HCT116 (cell line): ENCODE measurements around the gene GRHL3. TPM values are rescaled to one million over a fixed set of nuclear protein-coding genes. Genes with fewer than 3 reads are reported as not detected.

ENCODE experiments used
- ATAC-seq: fragments of 200-7000 bp; cut with Tn5 transposase; 2 replicates; pipeline ENCODE4 v1.9.1; 2020; ENCODE audit warnings: mild to moderate bottlenecking, moderate library complexity
- BruUV-seq: library from RNA; stranded (reverse); fragments of 400-500 nt; replicated peaks from 2 replicates; lab custom pipeline; 2021; lab: Mats Ljungman, UMichigan
- CTCF ChIA-PET: fragments of 300-600 bp; sonication (Branson Sonifier 250); formaldehyde crosslinking; loops from one replicate; lab custom pipeline; 2021; ENCODE audit warnings: antibody characterized with exemption; lab: Charles Lee
- POLR2A ChIA-PET: fragments of 300-600, 350-600 bp; sonication (Branson Sonifier 250); formaldehyde crosslinking; loops from one replicate; lab custom pipeline; 2021; ENCODE audit warnings: antibody characterized with exemption; lab: Charles Lee
- RAD21 ChIA-PET, 2 experiments: fragments of 300-600 bp; sonication (Branson Sonifier 250); formaldehyde crosslinking; loops; one replicate each; lab custom pipeline; 2023; ENCODE audit warnings: low total read pairs in 2 of 2; ENCODE audit not compliant: uncharacterized antibody in 2 of 2, unreplicated experiment in 2 of 2, low non-redundant PET in 1 of 2; lab: Charles Lee
- DNase-seq: peaks from one replicate; pipeline ENCODE4 v3.0.0-alpha.2; 2010; ENCODE audit warnings: low read depth, low spot score
- H2AFZ ChIP-seq: fragments of 200-600 bp; shearing (Covaris generic), sonication (generic); 2 replicates; pipeline ENCODE4 v1.6.1; 2017; ENCODE audit warnings: low read depth, mixed run types, mixed read lengths, antibody characterized with exemption, low read length; ENCODE audit not compliant: poor library complexity, severe bottlenecking
- H3K27ac ChIP-seq: 2 replicates; pipeline ENCODE4 v1.5.1; 2012; ENCODE audit warnings: low read depth, low read length
- H3K27me3 ChIP-seq: fragments of 200-600 bp; sonication (generic); 2 replicates; pipeline ENCODE4 v1.6.1; 2016; ENCODE audit warnings: mixed run types, low read length, mixed read lengths; ENCODE audit not compliant: insufficient read depth
- H3K36me3 ChIP-seq, 2 experiments: fragments of 200-500 bp in 1 of 2; fragments of 200-600 bp in 1 of 2; sonication (Bioruptor generic) in 1 of 2; sonication (generic) in 1 of 2; 2 replicates each; pipeline versions ENCODE4 v1.5.1 to v1.6.1; 2014 to 2016; ENCODE audit warnings: low read length in 2 of 2, inconsistent platforms in 1 of 2, mixed read lengths in 1 of 2, mixed run types in 1 of 2; ENCODE audit not compliant: insufficient read depth in 2 of 2, control insufficient read depth in 1 of 2
- H3K4me1 ChIP-seq, 2 experiments: fragments of 200-600 bp in 1 of 2; sonication (generic) in 1 of 2; 2 replicates each; pipeline versions ENCODE4 v1.5.1 to v1.6.1; 2012 to 2017; ENCODE audit warnings: low read length in 2 of 2, inconsistent platforms in 1 of 2, mild to moderate bottlenecking in 1 of 2, mixed read lengths in 1 of 2, mixed run types in 1 of 2, moderate library complexity in 1 of 2; ENCODE audit not compliant: insufficient read depth in 2 of 2, control insufficient read depth in 1 of 2
- H3K4me2 ChIP-seq: fragments of 200-600 bp; sonication (generic); 2 replicates; pipeline ENCODE4 v1.6.1; 2017; ENCODE audit warnings: mixed run types, low read length, mixed read lengths
- H3K4me3 ChIP-seq, 2 experiments: fragments of 200-600 bp in 1 of 2; sonication (generic) in 1 of 2; replicated peaks in 1 of 2; 2 replicates each; pipeline ENCODE4 v1.5.1; 2011 to 2016; ENCODE audit warnings: low read length in 2 of 2, control low read depth in 1 of 2, low read depth in 1 of 2, mild to moderate bottlenecking in 1 of 2, mixed read lengths in 1 of 2, mixed run types in 1 of 2
- H3K79me2 ChIP-seq: fragments of 200-600 bp; sonication (generic); 2 replicates; pipeline ENCODE4 v1.6.1; 2017; ENCODE audit warnings: mild to moderate bottlenecking, mixed run types, low read length, moderate library complexity, mixed read lengths; ENCODE audit not compliant: insufficient read depth
- H3K9ac ChIP-seq: fragments of 200-600 bp; sonication (generic); 2 replicates; pipeline ENCODE4 v1.6.1; 2016; ENCODE audit warnings: low read length, mixed read lengths
- H3K9me2 ChIP-seq: fragments of 200-600 bp; sonication (generic), shearing (Covaris generic); 2 replicates; pipeline ENCODE4 v1.6.1; 2017; ENCODE audit warnings: mixed run types, mild to moderate bottlenecking, moderate library complexity; ENCODE audit not compliant: insufficient read depth
- H3K9me3 ChIP-seq, 2 experiments: fragments of 200-500 bp in 1 of 2; fragments of 200-600 bp in 1 of 2; sonication (Bioruptor generic) in 1 of 2; sonication (generic) in 1 of 2; 2 replicates each; pipeline ENCODE4 v1.6.1; 2014 to 2017; ENCODE audit warnings: low read length in 2 of 2, mixed read lengths in 2 of 2, inconsistent platforms in 1 of 2, low read depth in 1 of 2, mild to moderate bottlenecking in 1 of 2, mixed run types in 1 of 2, moderate library complexity in 1 of 2; ENCODE audit not compliant: control insufficient read depth in 1 of 2, insufficient read depth in 1 of 2
- H4K20me1 ChIP-seq: fragments of 200-600 bp; sonication (generic), shearing (Covaris generic); 2 replicates; pipeline ENCODE4 v1.6.1; 2017; ENCODE audit warnings: mixed run types, mild to moderate bottlenecking, moderate library complexity; ENCODE audit not compliant: insufficient read depth
- CBX3 ChIP-seq: IDR thresholded peaks from 2 replicates; pipeline ENCODE4 v1.6.1; 2012; ENCODE audit warnings: low read depth
- CEBPB ChIP-seq: IDR thresholded peaks from 2 replicates; pipeline ENCODE4 v1.6.1; 2012; ENCODE audit warnings: low read depth
- CTCF ChIP-seq, 3 experiments: fragments of 200-600 bp in 1 of 3; sonication (generic) in 1 of 3; IDR thresholded peaks in 2 of 3; conservative IDR thresholded peaks in 1 of 3; 2 replicates each; pipeline ENCODE4 v1.5.1; 2012 to 2017; ENCODE audit warnings: low read depth in 2 of 3, low read length in 2 of 3, antibody characterized with exemption in 1 of 3, borderline replicate concordance in 1 of 3, control low read depth in 1 of 3, mild to moderate bottlenecking in 1 of 3, mixed read lengths in 1 of 3, mixed run types in 1 of 3, moderate library complexity in 1 of 3; ENCODE audit not compliant: insufficient read depth in 1 of 3
- EGR1 ChIP-seq: IDR thresholded peaks from 2 replicates; pipeline ENCODE4 v1.6.1; 2012; ENCODE audit warnings: low read depth
- ELF1 ChIP-seq: IDR thresholded peaks from 2 replicates; pipeline ENCODE4 v1.6.1; 2012; ENCODE audit warnings: low read depth, borderline replicate concordance
- EZH2 ChIP-seq: fragments of 200-600 bp; sonication (generic); IDR thresholded peaks from 2 replicates; pipeline ENCODE4 v1.6.1; 2017; ENCODE audit warnings: antibody characterized with exemption, mixed run types
- EZH2phosphoT487 ChIP-seq: fragments of 200-600 bp; IDR thresholded peaks from 2 replicates; pipeline ENCODE4 v1.6.1; 2018; ENCODE audit warnings: antibody characterized with exemption, borderline replicate concordance
- FOSL1 ChIP-seq: IDR thresholded peaks from 2 replicates; pipeline ENCODE4 v1.6.1; 2012; ENCODE audit warnings: low read depth
- REST ChIP-seq: IDR thresholded peaks from 2 replicates; pipeline ENCODE4 v1.6.1; 2012; ENCODE audit warnings: low read depth
- SIN3A ChIP-seq: IDR thresholded peaks from 2 replicates; pipeline ENCODE4 v1.6.1; 2012; ENCODE audit warnings: low read depth
- SRF ChIP-seq: IDR thresholded peaks from 2 replicates; pipeline ENCODE4 v1.6.1; 2012; ENCODE audit warnings: low read depth
- TCF7L2 ChIP-seq: IDR thresholded peaks from 2 replicates; pipeline ENCODE4 v1.7.0; 2011; ENCODE audit warnings: borderline replicate concordance, inconsistent platforms; ENCODE audit not compliant: insufficient read depth, insufficient read length; ENCODE audit errors: extremely low read depth
- ZBTB33 ChIP-seq: IDR thresholded peaks from 2 replicates; pipeline ENCODE4 v1.6.1; 2011; ENCODE audit warnings: mild to moderate bottlenecking, low read length, moderate library complexity; ENCODE audit not compliant: insufficient replicate concordance; ENCODE audit errors: extremely low read depth
- ZFX ChIP-seq: fragments of 450-650 bp; IDR thresholded peaks from 2 replicates; pipeline ENCODE4 v1.6.1; 2017
- ZNF274 ChIP-seq: fragments of 200-500 bp; sonication (Bioruptor generic); IDR thresholded peaks from 2 replicates; pipeline ENCODE4 v1.6.1; 2014; ENCODE audit warnings: mild to moderate bottlenecking, low read depth, low read length, inconsistent platforms
- intact Hi-C: fragments of 100-400 bp; cut with micrococcal nuclease; formaldehyde crosslinking; loops from 2 replicates; pipeline ENCODE4 v1.10.0; 2022
- total RNA-seq: library from RNA; stranded (reverse); gene quantifications from one replicate; pipeline ENCODE4 v1.2.1, GENCODE V29; 2021; ENCODE audit not compliant: unreplicated experiment
- TF ChIP-seq, protein P1 (sequence below): IDR thresholded peaks from 2 replicates; pipeline ENCODE4 v1.6.1; 2012

GRHL3 gene
- total RNA-seq, 1 experiment from 2014 or later = 1.0 TPM

- DNase-seq (no peak), ATAC-seq (no peak)
- H3K4me2 ChIP-seq = peak overlapping the region; percentile 92
- H2AFZ ChIP-seq = no peak overlapping the region
- peaks cover 55% of the 10 kb centered on the region for H3K27me3 ChIP-seq
- no peaks in the 10 kb centered on the region for H3K9me2 ChIP-seq
- TF ChIP-seq ELF1 = no peak
- TF ChIP-seq EZH2 = no peak
- no peak for TF ChIP-seq CTCF (IDR thresholded peaks at IDR 0.05 in 2 of 3, conservative IDR thresholded peaks at IDR 0.05 in 1 of 3; ENCODE audit: borderline replicate concordance in 1 of 3, insufficient read depth in 1 of 3, low read depth in 2 of 3, low read length in 2 of 3)
- no peak for TF ChIP-seq EZH2phosphoT487
- no peak for TF ChIP-seq ZNF274
- TF ChIP-seq SIN3A = no peak
- no peak for TF ChIP-seq TCF7L2
- TF ChIP-seq EGR1 = no peak
- TF ChIP-seq ZBTB33 = no peak
- TF ChIP-seq SRF = no peak
- TF ChIP-seq REST = no peak
- TF ChIP-seq FOSL1 = no peak
- TF ChIP-seq, protein P1, sequence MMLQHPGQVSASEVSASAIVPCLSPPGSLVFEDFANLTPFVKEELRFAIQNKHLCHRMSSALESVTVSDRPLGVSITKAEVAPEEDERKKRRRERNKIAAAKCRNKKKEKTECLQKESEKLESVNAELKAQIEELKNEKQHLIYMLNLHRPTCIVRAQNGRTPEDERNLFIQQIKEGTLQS = no peak
- no peak for TF ChIP-seq CBX3
- no peak for TF ChIP-seq CEBPB
- TF ChIP-seq ZFX = no peak
- no peaks in the 10 kb centered on the region for H4K20me1 ChIP-seq
- H3K9me3 ChIP-seq = no peaks in the 10 kb centered on the region
- RAD21 ChIA-PET = interaction anchor here in 1 of 2 experiments (0.9 kb wide), 1 partner anchor 118 kb away, joined by 3 read pairs; no protein-coding TSS in a partner anchor
- peaks cover 47 to 87% of the 10 kb centered on the region in 2 experiments for H3K4me1 ChIP-seq
- intact Hi-C loops = loop anchor here (5.0 kb wide), 2 partner anchors 72 to 118 kb away; no protein-coding TSS in a partner anchor
- H3K27ac ChIP-seq = no peak overlapping the region
- peak overlapping the region in 1 of 2 experiments; percentile 48; a peak in 1 of 4 replicates for H3K4me3 ChIP-seq
- no peaks in the 10 kb centered on the region for H3K79me2 ChIP-seq
- BruUV-seq = no TSS peak
- CTCF ChIA-PET = interaction anchor here (1.4 kb wide), 1 partner anchor 11 kb away, joined by 4 read pairs; no protein-coding TSS in a partner anchor
- H3K36me3 ChIP-seq = no peaks in the 10 kb centered on the region
- no peak overlapping the region for H3K9ac ChIP-seq
- POLR2A ChIA-PET = no interaction called here
Measured at GRCh38 chr1:24319962-24320361, 805 bp downstream of the GRHL3 start.
